ENCODE results near the gene SH3GL2.

SH3GL2 gene

DNA sequence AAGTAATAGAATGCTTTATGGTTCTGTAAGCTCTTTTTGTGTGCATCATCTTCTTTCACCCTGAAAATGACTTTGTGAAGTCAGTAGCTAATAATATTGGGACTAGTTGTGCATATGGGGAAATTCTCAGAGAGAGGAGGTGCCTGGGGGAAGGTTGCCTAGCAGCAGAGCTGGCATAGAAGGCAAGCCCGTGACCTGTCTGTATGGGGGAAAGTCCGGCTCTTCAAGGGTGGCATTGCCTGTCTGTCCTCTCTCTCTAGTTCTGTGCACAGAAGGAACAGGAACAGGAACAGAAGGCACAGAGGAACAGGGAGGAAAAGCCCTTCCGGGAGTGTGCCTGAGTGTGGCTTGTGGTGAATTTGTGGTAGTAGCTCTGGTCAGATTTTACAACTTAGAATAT is 33.1 kb downstream of the SH3GL2 start:
- no peak for DNase-seq

DNA sequence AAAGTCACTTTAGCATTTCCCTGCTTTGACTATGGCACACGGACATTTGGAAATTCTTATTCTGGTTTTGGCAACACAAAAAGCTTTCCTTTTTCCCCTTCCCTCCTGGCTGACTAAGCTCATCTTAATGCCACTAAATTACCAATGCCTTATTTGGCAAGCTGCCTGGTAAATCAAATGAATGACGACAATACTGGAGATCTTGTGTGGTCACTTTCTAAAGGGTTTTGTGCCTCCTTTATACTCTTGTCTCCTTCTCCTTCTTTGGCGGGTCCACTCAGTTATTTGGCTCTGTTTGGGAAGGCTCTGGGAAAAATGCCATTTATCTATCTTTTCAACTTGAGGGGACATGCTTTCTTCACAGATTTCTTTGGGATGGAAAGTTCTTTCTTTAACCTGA is 34.9 kb downstream of the SH3GL2 start:
- no peak for DNase-seq

DNA sequence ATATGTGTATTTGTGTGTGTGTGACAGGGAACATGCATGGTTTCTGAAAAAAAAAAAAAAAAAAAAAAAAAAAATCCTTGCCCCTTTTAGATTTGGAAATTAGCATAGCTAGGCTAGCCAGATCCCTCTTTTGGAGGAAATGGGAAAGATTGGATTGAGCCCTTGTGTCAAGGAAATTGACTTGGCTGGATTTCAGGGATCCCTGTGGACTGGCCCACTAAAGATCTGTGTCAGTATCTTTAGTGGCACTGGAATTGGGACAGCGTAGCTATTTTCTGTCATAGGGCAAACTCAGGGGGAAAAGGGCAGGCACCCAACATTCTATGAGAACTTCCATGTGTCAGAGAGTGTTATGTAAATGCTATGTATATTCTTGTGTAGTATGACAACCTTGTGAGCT is 35.4 kb downstream of the SH3GL2 start:
- DNase-seq, result no peak

DNA sequence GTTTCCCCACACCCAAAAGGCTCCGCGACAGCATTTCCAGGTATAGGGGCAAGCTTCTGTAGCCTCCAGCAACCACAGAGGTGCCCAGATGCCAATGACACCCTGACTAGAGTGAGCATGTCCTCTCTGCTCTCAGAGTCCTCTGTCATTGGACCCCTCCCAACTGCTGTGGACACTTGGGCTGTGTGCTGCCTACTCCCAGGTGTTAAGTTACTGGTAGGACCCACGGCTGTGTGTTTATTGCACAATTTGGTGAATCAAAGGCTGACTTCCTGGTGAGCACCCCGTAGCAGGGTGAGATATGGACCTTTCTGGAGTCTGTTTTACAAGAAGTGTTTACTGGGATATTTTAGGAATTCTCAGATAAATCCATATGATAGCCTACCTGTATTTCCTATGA is 36.0 kb downstream of the SH3GL2 start:
- DNase-seq, result no peak

DNA sequence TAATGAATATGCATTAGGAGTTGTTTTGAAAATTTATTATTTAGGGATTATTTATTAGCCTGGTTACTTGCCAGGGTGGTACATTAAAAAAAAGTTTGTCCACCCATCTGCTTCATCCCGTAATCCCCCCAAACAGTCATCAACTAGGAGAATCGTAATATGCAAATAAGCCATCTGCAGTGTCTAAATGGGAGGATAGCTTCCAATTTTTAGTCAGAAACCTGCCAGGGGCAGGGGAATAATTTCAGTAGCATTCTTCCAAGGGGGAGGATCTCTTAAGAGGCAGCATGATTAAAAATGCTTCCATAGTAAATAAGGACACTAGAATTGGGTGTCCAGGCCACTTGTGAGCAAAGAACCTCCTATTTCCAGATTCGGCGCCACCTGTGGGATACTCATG is 43.3 kb downstream of the SH3GL2 start:
- DNase-seq, result no peak

DNA sequence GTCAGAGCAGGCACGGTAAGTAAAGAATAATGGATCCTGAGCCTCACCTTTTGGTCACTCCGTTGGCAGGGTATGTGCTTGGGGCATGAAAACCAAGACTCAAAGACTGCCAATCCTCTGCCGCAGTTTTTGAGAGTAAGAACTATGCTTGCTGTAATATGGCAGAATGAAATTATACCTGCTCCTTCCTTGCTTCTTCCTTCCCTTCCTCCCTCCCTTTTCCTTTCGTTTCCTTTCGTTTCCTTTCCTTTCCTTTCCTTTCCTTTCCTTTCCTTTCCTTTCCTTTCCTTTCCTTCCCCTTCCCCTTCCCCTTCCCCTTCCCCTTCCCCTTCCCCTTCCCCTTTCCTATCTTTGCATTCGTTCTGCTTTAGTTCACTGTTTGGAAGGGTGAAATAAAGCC is 43.9 kb downstream of the SH3GL2 start:
- DNase-seq, result no peak

DNA sequence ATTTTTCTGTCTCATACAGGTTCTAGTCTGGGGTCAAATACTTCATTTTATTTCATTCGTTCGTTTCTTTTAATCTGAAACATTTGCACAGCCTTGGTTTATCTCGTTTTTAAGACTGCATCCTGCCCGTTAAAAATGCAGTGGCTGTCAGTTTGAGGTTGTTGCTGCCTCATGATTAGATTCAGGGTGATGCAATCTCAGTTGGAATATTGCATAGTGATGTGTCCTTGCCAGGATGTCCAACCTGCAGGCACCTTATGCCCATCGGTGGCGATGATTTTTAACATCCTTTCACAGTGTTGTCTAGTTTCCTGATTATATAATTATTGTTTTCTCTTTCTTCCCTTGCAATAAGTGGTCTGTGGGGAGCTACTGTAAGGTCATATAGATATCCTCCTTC is 45.1 kb downstream of the SH3GL2 start:
- no peak for DNase-seq

DNA sequence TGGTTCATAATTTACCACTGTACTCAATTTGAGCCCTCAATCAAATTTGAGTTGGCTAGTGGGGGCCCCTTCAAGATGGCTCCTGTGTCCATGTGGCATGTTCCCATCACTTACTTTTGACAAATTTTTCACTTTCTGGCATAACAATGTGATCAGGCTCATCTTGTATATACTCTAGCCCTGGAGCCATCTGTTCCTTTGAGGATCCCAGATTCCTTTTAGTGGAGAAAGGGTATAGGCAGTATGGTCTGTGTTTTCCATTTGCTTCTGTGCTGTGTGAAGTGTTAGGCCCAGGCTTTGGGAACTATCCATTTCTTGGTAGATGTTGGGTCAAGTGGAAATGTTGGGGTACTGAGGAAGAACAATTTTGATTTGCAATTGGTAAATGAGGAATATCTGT is 45.7 kb downstream of the SH3GL2 start:
- no peak for DNase-seq

DNA sequence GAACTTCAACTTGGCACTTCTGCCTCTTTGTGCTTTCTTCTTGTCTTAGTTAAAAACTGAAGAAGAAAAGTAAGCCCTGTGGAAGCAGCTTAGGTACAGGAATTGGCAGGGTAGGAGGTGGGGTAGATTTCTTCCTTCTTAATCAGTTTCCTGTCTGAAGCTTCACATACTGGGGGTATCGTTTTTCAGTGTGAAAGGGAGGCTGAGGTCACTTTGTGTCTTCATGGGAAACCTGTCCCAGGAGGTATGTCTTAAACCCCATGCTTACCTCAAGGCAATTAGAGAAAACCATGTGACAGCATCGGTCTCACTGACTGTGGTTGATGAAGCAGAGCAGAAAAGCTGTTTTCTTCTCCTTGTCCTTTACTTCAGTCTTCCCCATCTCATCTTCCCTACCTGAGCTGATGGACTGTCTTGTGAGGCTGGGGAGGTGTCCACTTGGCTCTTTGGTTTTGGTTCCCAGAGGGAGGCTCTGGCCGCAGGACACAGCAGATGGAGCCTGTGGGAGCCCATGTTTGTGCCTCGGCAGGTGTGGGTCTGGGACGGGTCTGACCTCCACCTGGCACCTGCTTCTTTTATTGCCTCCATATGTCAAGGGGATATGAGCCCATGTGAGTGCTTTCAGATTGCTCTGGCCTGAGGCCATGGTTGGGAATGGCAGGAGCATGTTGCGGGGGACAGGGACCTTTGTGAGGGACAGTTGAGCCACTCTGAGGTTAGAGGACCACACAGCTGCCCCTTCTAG is 47.0 kb downstream of the SH3GL2 start:
- DNase-seq, result no peak

DNA sequence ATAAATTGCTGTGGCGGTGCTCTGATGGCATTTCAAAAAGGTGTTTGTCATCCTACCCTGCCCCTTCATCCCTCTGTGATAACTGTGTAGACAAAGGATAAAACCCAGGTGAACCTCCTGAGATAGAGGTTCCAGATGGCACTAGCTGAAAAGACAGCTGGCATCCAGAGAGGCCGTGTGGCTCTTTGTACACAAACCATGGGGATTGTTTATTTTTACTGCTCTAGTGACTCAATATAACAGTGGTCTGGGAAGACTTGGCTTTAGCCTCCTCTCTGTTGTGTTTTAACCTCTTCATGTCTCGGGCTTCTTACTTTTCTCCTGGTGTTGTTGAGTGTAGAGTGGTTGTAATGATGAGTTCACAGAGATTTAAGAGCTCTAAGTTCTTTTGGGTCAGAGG is 48.8 kb downstream of the SH3GL2 start:
- DNase-seq, result no peak

DNA sequence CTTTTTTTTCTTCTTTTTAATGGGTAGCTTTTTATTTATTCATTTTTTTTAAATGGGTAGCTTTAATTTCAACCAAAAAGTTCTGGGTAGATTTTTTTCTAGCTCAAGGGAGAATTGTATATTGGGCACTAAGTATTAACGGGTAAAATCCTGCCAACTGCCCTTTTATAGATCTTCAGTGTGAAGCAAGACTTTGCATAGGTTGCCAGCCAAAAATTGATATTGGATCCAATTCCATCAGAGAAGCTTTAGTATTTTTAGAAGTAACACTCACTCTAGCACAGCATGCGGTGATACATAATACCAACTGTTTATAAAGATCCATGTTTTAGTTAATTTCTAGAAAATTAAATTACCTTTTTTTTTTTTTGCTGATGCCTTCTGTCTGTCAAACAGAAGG is 49.8 kb downstream of the SH3GL2 start:
- DNase-seq, result no peak

DNA sequence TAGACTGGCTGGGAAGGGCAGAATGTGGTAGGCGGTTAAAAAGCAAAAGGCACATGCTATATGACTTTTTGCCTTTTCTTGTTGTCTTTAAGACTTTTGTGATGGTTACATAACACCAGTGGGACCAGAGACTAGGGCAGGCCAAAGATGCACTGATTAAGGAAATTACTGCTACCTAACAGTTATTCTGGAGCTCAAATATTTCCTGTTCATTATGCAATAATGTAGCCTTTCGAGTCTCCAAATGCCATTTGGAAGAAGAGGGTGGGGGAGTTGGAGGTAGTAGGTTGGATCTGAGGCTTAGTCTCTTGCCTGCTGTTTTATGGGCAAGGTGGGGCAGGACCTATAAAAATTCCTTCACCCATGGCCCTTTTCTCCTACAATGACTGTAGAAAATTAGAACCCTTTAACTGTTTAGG is 51.7 kb downstream of the SH3GL2 start:
- no peak for DNase-seq

DNA sequence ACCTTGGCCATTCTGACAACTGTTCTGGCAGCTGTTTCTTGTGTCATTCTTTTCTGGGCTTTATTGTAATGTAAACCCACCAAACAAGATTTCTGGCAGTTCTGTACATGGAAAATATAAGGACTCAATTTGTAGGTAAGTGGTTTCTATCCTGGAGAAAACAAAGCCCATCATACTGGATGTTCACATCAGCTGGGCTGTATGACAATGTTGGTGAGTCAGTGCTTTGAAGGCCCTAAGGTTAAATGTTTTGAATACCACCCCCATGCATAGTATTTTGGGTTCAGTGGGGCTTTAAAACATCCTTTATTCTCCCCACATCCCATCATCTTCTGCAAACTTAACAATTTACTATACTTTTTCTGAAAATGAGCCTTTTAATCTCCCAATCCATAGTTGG is 52.5 kb downstream of the SH3GL2 start:
- DNase-seq, result no peak

DNA sequence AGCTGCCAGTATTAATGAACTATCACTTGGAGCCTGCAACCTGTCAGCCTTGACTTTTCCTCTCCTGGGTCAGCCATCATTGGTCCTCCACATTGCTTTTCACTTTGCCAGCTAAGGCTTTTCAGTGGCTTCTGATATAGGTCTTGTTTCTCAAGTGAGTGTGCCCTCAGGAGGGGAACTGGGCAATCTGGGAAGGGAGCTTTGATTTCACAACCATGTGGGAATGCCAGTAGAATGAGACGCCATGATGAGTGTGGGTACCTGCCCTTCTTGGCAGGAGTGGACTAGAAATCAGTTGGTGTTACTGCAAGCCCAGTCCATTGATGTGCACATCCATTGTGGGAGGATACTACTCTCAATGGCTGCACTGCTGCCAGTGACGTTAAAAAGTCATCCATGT is 54.1 kb downstream of the SH3GL2 start:
- DNase-seq, result no peak

DNA sequence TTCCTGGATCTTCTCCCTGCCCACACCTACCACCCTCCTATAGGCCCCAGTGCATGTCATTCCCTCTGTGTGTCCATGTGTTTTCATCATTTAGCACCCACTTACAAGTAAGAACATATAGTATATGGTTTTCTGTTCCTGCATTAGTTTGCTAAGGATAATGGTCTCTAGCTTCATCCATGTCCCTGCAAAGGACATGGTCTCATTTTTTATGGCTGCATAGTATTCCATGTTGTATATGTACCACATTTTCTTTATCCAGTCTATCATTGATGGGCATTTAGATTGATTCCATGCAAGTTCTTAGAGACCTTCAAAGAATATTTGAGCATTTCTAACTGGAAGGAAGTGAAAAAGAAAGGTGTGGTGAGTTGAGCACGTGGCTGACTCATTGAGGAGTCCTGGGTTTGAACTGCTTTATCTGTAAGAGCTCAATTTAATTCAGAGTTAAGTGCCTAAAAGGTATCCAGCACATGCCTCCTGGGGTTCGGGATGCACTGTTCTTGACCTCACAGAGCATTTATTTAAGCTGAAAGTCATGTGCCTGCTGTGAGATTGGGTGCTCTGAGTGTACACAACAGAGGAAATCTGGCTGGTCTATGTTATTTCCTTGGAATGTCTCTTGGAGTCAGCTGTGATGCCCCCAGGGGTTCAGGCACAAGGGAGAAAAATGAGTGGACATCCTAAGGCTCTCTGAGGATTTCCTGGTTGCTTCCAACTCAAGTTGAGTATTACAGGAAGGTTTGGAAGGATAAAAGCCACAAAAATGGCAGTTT is 56.4 kb downstream of the SH3GL2 start:
- no peak for DNase-seq

DNA sequence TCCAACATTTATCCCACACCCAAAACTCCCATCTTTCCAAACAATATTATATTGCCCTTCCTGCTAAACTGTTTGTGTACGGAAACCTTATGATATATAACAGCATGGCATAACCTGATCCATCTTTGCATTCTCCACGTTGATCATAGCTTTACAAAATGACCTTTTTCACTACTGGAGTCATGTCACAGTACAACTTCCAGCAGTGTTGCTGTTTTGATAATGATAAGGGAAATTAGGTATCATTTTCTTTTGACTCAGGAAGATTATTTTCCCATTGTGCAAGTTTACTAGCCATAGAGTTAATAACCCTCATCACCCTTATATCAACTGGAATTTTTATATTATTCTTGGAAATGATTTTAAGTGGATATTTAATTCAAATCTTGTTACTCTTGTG is 57.5 kb downstream of the SH3GL2 start:
- no peak for DNase-seq

DNA sequence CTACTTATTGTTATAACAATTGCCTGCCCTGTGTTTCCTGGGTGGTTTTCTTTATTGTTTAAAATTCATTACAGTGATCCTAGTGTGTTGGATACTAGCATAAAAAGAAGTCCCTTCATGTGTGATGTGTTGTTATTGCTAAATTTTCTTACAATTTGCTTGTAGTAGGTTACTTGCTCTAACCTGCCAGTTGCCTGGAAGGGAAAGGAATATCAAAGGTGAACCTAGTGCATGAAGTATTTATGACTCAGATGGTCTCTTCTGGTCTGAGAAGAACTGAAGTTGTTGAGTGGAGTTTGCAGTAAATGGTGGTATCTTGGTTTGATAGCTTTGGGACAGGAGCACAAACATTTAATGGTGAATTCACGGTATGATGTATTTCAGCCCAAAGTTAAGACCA is 58.0 kb downstream of the SH3GL2 start:
- no peak for DNase-seq

DNA sequence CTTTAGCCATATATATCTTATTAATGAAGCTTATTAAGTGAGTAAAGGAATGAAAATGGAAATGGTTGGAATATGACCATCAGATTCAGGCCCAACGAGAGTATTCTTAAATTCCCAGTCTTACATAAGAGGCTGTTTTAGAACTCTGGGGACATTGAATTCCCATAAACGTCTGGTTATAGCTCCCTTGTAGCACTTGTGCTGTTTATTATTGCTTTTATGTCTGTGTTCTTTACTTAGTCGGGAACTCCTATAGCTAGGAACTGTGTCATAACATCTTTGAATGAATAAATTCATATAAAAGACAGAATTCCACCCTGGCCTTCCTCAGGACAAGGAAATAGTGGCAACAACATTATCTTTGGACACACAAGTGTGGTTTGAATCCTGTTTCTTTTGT is 58.4 kb downstream of the SH3GL2 start:
- no peak for DNase-seq

DNA sequence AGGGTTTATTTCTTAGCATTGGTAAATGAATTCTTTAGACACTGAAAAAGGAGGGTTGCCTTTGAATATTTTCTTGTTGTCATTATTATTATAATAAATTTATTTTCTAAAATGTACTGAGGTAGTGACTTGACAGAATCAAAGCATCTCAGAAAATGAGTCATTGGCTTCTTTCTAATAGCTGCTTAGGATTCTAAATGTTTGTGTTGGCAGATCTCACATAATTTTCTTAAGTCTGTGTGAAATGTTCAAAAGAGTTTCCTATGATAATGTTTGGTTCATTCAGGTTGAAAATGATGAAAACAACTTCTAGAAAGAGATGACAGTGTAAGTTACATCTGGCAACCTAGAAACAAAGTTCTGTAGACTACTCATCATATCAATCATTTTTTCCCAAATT is 69.7 kb downstream of the SH3GL2 start:
- no peak for DNase-seq

DNA sequence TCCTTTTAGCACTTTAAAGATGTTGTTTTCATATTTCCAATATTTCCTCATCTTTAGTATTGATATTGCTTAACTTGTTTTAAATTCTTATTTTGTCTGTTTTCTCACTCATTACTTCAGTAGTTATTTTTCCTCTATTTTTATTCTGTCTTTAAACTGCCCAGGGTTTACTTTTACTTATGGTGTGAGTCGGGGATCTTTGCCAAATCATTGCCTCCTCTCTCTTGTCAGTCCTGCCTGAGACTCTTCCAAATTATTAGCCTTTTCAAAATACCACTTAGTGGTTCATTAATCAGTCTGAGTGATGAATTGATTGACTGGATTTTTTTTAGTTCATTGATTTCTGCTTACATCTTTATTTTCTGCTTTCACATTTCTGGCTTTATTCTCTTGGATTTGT is 72.9 kb downstream of the SH3GL2 start:
- no peak for DNase-seq

DNA sequence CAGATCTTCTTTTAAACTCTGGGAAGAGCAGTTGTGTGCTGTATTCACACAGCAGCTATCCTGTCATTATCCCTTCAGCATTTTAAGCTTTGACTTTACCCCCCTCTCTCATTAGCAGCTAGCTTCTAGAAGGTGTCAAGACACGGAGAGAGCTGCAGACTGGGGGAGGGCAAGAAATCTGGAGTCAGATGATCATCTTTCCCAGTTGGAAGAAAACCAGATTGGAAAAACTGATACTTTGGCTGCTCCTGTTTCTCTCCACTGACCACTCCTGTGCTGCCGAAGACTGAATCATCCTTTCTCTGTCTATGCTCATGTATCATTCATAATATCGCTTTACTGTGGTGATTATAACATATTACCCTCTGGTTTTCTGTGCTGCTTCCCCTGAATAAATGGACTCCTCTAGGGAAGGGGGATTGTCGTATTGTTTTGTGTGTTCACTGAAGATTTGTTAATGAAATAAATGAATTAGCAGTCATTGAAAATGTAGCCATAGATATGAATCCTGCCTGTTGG is 75.1 kb downstream of the SH3GL2 start:
- DNase-seq, result no peak

DNA sequence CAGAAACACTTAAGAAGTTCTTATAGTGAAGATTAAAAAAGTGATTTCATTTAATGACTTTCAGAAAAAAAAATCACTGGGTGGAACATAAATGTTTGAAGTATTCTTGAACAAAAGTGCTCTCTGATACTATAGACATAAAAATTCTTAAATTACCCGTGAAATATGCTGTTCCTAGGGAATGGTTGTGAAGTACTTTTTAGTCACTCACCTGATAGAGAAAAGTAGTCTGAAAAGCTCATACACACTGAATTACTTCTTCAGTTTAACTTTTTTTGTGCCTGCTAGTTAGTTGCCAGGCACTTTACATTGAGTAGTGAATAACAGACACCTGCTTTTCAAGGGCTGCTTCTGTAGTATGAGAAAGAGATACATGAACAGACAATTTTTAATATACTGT is 78.0 kb downstream of the SH3GL2 start:
- DNase-seq, result no peak

DNA sequence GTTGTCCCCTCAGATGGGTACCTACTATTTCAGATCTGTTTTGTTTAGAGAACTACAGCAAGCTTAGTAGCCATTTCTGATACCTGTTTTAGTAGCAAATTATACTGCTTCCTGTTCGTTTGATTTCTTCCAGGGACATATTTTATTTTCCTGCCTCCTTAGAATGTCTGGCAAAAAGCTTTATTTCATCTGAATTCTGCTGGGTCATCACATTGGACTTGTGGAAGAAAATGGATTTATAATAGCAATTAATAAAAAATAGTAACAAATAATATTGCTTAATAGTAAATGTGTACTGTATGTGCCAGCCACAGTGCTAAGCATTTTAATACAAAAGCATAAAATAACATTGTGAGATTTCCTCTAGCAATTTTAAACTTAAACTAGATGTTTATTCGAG is 79.4 kb downstream of the SH3GL2 start:
- no peak for DNase-seq

DNA sequence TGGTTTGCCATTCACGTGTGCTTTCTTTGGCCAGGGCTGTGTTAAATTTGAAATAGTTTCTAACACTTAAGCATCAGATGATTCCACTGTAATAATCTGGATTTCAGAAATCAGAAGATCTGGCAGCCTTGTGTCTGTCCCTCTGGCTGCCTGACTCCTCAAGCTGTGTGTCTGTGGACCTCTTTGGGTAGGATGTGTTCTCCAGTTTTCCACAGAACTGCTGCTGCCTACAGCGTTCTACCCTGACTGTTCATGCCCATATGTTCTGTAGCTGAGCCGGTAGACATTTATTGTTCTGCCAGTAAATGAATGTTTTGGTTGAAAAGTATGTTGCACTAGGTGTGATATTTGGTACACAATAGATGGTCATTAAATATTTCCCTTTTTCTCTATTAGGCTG is 81.3 kb downstream of the SH3GL2 start:
- no peak for DNase-seq

DNA sequence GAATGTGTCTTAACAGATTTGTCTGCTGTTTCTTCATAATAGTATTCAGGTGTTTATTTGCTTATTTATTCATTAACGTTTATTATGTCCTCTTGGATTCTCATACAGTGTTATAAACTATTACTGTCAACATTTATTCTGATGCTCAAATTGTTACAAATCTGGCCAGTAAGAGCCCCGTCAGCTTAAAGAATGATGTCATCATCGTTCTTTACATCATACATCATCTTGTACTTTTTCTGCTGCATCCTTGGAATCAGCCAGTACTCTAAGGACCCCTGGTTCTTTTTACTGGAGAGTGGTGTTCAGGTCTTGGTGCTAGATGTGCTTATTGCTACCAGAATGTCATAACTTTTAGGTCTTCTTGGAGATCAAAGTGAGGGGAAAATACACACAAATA is 86.6 kb downstream of the SH3GL2 start:
- no peak for DNase-seq
